Prostate gland (tissue), 2 donors: Measurements from ENCODE around the gene TLCD5.

Experiments used
- CTCF ChIP-seq, 4 experiments: fragments of 200-600 bp in 2 of 4; fragments of 450-650 bp in 2 of 4; sonication (generic) in 2 of 4; IDR thresholded peaks; 1 replicate in 3 of 4; 2 replicates in 1 of 4; pipeline ENCODE4 v1.5.1; 2016 to 2019; ENCODE audit warnings: antibody characterized with exemption in 4 of 4, mild to moderate bottlenecking in 2 of 4, moderate library complexity in 2 of 4
- POLR2A ChIP-seq: fragments of 450-650 bp; IDR thresholded peaks from one replicate; pipeline ENCODE4 v1.6.1; 2016; ENCODE audit warnings: antibody characterized with exemption, mild to moderate bottlenecking
- POLR2AphosphoS5 ChIP-seq: sonication (generic); formaldehyde crosslinking; IDR thresholded peaks from one replicate; pipeline ENCODE4 v1.6.1; 2017; ENCODE audit warnings: antibody characterized with exemption

GRCh38 chr11:120314861-120315260 is 10.2 kb upstream of the TLCD5 start:
- TF ChIP-seq CTCF (IDR thresholded peaks at IDR 0.05) (no peak), POLR2AphosphoS5 (no peak), POLR2A (no peak)
